ENCODE measurements around the gene MAP2K6.

MAP2K6 gene

DNA sequence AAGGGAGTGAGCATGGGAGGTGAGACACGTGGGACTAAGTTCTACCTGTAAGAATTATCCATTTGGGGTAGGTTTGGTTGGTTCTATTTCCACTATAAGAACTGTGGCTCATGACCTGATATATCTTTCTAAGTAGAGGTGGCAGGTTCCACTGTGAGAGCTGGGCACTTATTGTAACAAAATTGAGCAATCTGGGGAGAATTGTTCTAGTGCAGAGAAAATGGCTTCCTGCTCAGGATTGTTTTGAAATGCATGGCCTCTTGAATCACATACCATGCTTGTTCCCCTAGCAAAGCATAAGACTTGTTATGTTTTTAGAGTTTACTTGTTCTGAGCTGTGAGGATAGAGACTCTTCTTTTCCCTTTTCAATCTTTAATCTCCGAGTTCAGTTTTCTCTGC, 125.9 kb downstream of the MAP2K6 start:
- no peaks in the 10 kb centered on the region for H3K9me3 Mint-ChIP-seq (ENCODE audit: low read depth)
- H3K36me3 Mint-ChIP-seq, result peaks cover 45% of the 10 kb centered on the region
- H3K4me3 Mint-ChIP-seq, result no peak overlapping the region
- H3K4me1 Mint-ChIP-seq (ENCODE audit: low read depth), result no peaks in the 10 kb centered on the region
- no peak overlapping the region for H3K27ac Mint-ChIP-seq
- no peaks in the 10 kb centered on the region for H3K27me3 Mint-ChIP-seq

- Mint-ChIP-seq H3K9me3 (ENCODE audit: low read depth) (no peaks in the 10 kb centered on the region), H3K4me3 (no peak overlapping the region), H3K27ac (no peak overlapping the region), H3K36me3 (peaks cover 33% of the 10 kb centered on the region), H3K27me3 (no peaks in the 10 kb centered on the region), H3K4me1 (ENCODE audit: low read depth) (no peaks in the 10 kb centered on the region)
Observed at GRCh38 chr17:69547230-69547629, 132.7 kb downstream of the MAP2K6 start.

DNA sequence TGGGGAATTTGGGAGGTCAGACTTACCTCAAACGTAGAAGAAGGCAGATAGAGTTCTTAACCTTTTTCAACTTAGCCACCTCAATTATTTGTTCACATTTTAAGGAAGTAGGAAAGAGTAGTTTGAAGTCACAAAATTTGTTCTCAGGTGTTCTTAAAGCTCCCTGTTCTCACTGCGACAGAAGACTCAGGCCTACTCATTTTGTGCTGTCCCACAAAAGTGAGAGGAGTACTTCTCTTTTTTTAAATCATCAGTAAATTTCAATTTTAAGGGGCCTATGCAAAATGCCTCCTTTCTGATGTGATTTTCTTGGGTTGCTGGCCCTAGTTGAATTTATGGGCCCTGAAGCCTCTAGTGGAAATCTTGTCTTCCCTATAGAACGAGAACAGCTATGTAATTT, 133.4 kb downstream of the MAP2K6 start:
- H3K4me3 Mint-ChIP-seq, result no peak overlapping the region
- no peaks in the 10 kb centered on the region for H3K27me3 Mint-ChIP-seq
- H3K36me3 Mint-ChIP-seq, result peaks cover 28% of the 10 kb centered on the region
- no peaks in the 10 kb centered on the region for H3K4me1 Mint-ChIP-seq (ENCODE audit: low read depth)
- no peaks in the 10 kb centered on the region for H3K9me3 Mint-ChIP-seq (ENCODE audit: low read depth)
- H3K27ac Mint-ChIP-seq, result no peak overlapping the region

DNA sequence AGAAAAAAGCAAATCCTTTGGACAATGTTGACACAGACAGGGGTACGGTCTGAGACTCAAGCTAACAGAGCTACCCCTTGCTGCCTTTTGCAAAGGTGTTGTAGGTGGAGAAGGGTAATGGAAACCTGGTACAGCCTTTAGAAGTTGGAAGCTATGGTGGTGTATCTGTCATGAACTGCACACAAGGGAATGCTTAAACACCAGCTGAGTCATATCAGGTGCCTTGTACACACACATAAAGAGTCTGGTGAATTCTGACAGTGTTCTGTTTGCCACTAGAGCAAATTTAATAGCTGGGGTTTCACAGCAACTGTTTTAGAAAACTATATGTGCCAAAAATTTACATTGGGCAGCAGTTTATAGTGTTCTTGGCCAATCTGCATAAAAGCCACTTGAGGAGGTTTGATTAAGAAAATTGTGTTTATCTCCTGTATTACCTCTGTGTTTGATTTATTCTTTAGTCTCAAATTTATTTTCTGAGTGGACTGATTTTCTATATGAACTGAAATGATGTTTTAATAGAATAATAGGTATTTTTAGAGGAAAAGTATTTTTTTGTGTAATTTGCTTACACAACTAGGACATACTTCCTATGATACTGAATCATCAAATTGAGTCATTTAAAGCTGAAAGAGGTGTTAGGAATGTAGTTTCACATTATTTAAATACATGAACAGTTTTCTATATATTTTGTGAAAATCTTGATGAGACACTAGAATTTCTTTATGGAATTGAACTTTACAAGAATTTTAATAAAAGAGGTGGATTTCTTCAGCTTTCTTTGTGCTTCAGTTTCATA, 136.9 kb downstream of the MAP2K6 start:
- Mint-ChIP-seq H3K4me1 (ENCODE audit: low read depth) (no peaks in the 10 kb centered on the region), H3K4me3 (no peak overlapping the region), H3K27ac (no peak overlapping the region), H3K9me3 (ENCODE audit: low read depth) (peaks cover 5% of the 10 kb centered on the region), H3K36me3 (peaks cover 21% of the 10 kb centered on the region), H3K27me3 (no peaks in the 10 kb centered on the region)

- H3K27ac Mint-ChIP-seq, result no peak overlapping the region
- no peak overlapping the region for H3K4me3 Mint-ChIP-seq
- no peaks in the 10 kb centered on the region for H3K27me3 Mint-ChIP-seq
- H3K36me3 Mint-ChIP-seq, result peaks cover 15% of the 10 kb centered on the region
- no peaks in the 10 kb centered on the region for H3K4me1 Mint-ChIP-seq (ENCODE audit: low read depth)
- H3K9me3 Mint-ChIP-seq (ENCODE audit: low read depth), result peaks cover 5% of the 10 kb centered on the region
Observed at GRCh38 chr17:69552986-69553667, 138.6 kb downstream of the MAP2K6 start.

DNA sequence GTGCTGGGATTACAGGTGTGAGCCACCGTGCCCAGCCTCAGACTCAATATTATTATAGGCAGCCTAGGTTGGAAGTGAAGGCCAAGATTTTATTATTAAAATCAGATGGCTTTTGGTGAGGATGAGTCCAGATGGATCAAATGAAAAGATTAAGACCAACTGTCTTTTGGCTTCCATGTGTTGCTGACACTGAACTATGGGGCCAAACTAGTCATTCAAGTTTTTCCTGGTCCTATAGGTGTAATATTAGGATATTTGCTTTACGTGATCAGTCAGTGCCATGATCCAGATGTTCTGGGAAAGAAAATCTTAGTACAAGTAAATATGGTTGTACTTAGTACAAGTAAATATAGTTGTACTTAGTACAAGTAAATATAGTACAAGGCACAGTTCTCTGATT, 140.6 kb downstream of the MAP2K6 start:
- peaks cover 5% of the 10 kb centered on the region for H3K9me3 Mint-ChIP-seq (ENCODE audit: low read depth)
- no peaks in the 10 kb centered on the region for H3K4me1 Mint-ChIP-seq (ENCODE audit: low read depth)
- peaks cover 21% of the 10 kb centered on the region for H3K36me3 Mint-ChIP-seq
- no peaks in the 10 kb centered on the region for H3K27me3 Mint-ChIP-seq
- no peak overlapping the region for H3K4me3 Mint-ChIP-seq
- no peak overlapping the region for H3K27ac Mint-ChIP-seq

DNA sequence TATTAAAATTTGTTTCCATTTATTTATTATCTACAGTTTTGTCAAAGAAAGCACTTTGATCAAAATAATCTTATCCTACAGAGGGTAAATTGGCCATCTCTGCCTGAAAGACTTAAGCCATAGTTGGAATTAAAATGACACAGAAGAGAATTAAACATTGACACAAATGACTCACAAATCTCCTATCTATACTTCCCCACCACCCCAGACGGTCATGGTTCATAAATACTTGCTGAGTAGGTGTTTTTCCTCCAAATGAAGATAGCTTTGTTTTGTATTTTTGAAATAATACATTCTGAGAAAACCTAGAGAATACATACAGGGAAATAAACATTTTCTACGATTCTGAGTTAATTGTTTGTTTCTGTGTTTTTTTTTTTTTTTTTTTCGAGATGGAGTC, 142.8 kb downstream of the MAP2K6 start:
- H3K36me3 Mint-ChIP-seq, result peaks cover 15% of the 10 kb centered on the region
- H3K4me3 Mint-ChIP-seq, result no peak overlapping the region
- peaks cover 5% of the 10 kb centered on the region for H3K9me3 Mint-ChIP-seq (ENCODE audit: low read depth)
- H3K4me1 Mint-ChIP-seq (ENCODE audit: low read depth), result no peaks in the 10 kb centered on the region
- H3K27ac Mint-ChIP-seq, result no peak overlapping the region
- H3K27me3 Mint-ChIP-seq, result no peaks in the 10 kb centered on the region

GRCh38 chr17:69558796-69559195, 144.3 kb downstream of the MAP2K6 start:
- Mint-ChIP-seq H3K27ac (no peak overlapping the region), H3K36me3 (peaks cover 7% of the 10 kb centered on the region), H3K9me3 (ENCODE audit: low read depth) (no peaks in the 10 kb centered on the region), H3K27me3 (no peaks in the 10 kb centered on the region), H3K4me3 (no peak overlapping the region), H3K4me1 (ENCODE audit: low read depth) (no peaks in the 10 kb centered on the region)

DNA sequence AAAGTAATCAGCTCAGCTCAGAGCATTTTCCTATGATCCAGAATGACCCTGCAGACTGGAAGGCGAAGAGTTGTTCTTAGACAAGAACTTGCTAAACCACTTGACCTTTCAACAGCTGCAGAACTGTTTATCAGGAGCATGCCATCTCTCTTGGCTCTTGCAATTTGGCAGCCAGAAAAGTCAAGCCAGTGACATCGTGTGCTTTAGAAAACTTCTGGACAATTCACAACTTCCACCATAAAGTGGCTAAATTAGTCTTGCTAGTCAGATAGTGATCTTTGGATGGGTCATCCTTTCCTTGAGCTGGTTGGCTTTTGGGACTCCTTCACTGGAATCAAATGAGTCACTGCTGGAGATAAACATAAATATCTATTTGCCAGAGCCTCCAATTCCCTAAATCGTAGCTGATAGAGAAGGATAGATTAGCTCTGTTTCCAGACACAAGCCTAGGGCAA, 146.5 kb downstream of the MAP2K6 start:
- peaks cover 5% of the 10 kb centered on the region for H3K36me3 Mint-ChIP-seq
- H3K4me3 Mint-ChIP-seq, result no peak overlapping the region
- no peaks in the 10 kb centered on the region for H3K9me3 Mint-ChIP-seq (ENCODE audit: low read depth)
- no peaks in the 10 kb centered on the region for H3K4me1 Mint-ChIP-seq (ENCODE audit: low read depth)
- no peaks in the 10 kb centered on the region for H3K27me3 Mint-ChIP-seq
- H3K27ac Mint-ChIP-seq, result no peak overlapping the region

DNA sequence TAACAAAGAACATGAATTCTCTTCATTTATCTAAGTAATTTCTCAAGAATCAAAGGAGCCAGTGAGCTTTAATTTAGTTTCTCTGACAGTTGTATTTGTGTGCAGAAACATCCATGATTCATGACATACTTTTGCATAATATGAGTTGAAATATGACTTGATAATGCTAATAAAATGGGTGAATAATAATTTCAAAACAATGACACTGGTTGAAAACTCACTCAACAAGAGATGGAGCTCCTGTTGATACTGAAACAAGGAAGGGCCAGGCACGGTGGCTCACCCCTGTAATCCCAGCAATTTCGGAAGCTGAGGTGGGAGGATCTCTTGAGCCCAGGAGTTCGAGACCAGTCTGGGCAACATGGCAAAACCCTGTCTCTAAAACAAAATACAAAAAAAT, 147.0 kb downstream of the MAP2K6 start:
- Mint-ChIP-seq H3K27ac (no peak overlapping the region), H3K4me3 (no peak overlapping the region), H3K27me3 (no peaks in the 10 kb centered on the region), H3K36me3 (peaks cover 5% of the 10 kb centered on the region), H3K4me1 (ENCODE audit: low read depth) (no peaks in the 10 kb centered on the region), H3K9me3 (ENCODE audit: low read depth) (no peaks in the 10 kb centered on the region)

GRCh38 chr17:69565447-69565846, 150.9 kb downstream of the MAP2K6 start:
- Mint-ChIP-seq H3K4me3 (no peak overlapping the region), H3K9me3 (ENCODE audit: low read depth) (no peaks in the 10 kb centered on the region), H3K27me3 (peaks cover 4% of the 10 kb centered on the region), H3K36me3 (no peaks in the 10 kb centered on the region), H3K27ac (no peak overlapping the region), H3K4me1 (ENCODE audit: low read depth) (peaks cover 2% of the 10 kb centered on the region)

DNA sequence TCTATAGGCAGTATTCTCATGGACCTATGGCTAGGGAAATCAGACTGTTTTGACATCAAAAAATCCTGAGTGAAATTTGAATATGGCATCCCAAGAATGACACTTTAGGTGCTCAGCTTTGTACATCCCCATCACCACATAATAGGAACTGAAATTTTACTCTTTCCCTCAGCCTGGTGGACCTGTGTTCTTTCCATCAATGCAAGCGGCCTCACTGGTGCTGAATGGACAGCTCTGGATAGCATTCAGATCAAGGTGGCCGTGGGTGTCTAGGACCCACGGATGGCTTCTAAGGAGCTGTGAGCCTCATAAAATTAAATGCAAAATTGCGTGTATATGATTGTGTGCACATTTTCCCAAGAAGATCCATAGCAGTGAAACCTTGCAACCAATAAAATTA, 152.6 kb downstream of the MAP2K6 start:
- no peak overlapping the region for H3K4me3 Mint-ChIP-seq

DNA sequence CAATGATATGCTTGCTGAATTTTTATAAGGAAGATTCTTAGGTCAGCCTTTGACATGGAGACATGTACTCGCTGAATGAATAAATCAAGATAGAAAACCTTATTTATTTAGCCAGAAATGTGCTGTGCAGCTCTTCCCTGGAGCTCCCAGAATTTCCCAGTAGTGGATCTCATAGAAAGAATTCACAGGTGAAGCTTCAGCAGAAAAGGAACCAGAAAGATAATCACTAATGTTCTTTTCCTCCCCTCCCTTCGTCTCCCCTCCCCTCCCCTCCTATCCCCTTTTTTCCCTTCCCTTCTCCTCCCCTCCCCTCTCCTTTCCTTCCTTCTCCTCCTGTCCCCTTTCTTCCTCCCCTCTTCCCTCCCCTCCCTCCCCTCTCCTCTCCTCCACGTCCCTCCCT, 158.2 kb downstream of the MAP2K6 start:
- Mint-ChIP-seq H3K4me3 (no peak overlapping the region), H3K4me1 (ENCODE audit: low read depth) (peaks cover 2% of the 10 kb centered on the region), H3K9me3 (ENCODE audit: low read depth) (no peaks in the 10 kb centered on the region), H3K27ac (no peak overlapping the region), H3K27me3 (peaks cover 7% of the 10 kb centered on the region), H3K36me3 (no peaks in the 10 kb centered on the region)

More for the DNA sequence above, 152.6 kb downstream of the MAP2K6 start:
- Mint-ChIP-seq H3K4me1 (ENCODE audit: low read depth) (peaks cover 2% of the 10 kb centered on the region), H3K36me3 (no peaks in the 10 kb centered on the region), H3K9me3 (ENCODE audit: low read depth) (no peaks in the 10 kb centered on the region), H3K27me3 (peaks cover 7% of the 10 kb centered on the region), H3K27ac (no peak overlapping the region)

DNA sequence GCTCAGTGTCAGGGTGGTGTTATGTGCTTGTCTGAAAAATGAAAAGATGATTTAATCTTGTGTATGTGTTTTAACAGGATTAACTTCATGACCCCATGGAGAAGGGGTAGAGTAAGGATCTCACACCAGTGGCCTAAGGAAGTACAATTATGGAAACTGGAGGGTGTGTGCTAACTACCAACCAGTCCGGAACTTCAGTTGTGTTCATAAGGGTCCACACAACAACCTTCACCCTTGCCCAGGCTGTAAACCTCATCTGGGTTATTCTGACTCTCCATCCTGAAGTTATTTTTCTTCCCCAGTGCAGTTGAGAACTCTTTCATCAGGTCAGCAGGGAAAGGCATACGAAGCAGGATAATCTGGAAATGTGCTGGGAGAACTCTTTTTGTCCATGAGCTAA, 158.9 kb downstream of the MAP2K6 start:
- Mint-ChIP-seq H3K4me3 (no peak overlapping the region), H3K36me3 (no peaks in the 10 kb centered on the region), H3K27ac (no peak overlapping the region), H3K27me3 (peaks cover 7% of the 10 kb centered on the region), H3K9me3 (ENCODE audit: low read depth) (no peaks in the 10 kb centered on the region), H3K4me1 (ENCODE audit: low read depth) (peaks cover 2% of the 10 kb centered on the region)

DNA sequence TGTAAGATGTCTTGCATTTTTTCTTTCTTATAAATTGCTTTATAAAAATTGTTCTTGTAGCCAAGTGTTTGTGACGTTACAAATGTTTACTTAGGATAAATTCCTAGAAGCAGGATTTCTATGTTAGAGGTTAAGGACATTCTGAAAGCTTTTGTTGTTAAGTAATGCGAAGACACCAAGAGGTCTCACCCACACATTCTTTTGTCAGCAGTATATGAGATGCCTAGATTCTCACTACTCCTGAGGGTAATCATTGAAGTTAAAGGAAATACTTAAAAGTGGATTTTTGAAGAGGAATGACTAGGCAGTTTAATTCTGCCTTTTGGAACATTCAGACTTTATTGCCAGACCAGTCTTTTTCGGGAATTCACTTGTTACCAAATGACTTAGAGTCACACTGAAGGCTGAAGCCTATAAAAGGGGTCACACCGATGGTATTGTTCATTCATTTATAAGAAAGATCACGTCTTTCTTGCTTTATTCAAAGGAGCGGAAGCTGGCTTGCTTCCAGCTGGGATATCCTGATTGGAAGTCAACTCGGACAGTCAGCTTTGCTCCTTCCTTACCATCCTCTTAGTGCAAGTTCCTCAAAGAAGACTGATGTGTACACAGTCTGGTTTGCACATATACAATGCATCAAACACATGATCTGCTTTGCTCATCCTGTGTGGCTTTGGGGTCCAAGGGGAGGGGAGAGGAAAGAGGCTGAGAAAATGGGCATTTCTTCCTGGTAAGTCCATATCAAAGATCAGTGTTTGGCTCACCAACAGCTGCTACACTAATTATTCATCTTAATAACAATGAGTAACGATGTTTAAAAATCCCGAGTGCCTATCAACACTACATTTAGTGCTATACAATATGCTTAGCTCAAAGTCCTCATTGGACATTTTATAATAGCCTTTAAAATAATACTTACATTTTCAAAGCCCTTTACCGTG, 160.0 kb downstream of the MAP2K6 start:
- H3K9me3 Mint-ChIP-seq (ENCODE audit: low read depth), result no peaks in the 10 kb centered on the region
- H3K27ac Mint-ChIP-seq, result no peak overlapping the region
- H3K36me3 Mint-ChIP-seq, result no peaks in the 10 kb centered on the region
- H3K4me1 Mint-ChIP-seq (ENCODE audit: low read depth), result no peaks in the 10 kb centered on the region
- H3K27me3 Mint-ChIP-seq, result peaks cover 10% of the 10 kb centered on the region
- no peak overlapping the region for H3K4me3 Mint-ChIP-seq
